Right renal cortex interstitium (tissue), 3 donors: ENCODE data around the gene CUBN. TPM values are rescaled to one million over a fixed set of nuclear protein-coding genes. Genes with fewer than 3 reads are reported as not detected.

Source experiments
- DNase-seq, 3 donors: peaks; one replicate each; pipeline ENCODE4 v3.0.0-alpha.2; 2013; ENCODE audit warnings: low read depth in 3 of 3, low spot score in 2 of 3
- polyA plus RNA-seq, 3 donors: library from polyadenylated mRNA; unstranded; fragments of 120-200 nt; gene quantifications; one replicate each; pipeline ENCODE4 v1.2.1, GENCODE V29; 2013; ENCODE audit not compliant: insufficient read length in 3 of 3

The CUBN gene
- polyA plus RNA-seq, 3 donors, result 182 to 256 (median 237) TPM

DNA sequence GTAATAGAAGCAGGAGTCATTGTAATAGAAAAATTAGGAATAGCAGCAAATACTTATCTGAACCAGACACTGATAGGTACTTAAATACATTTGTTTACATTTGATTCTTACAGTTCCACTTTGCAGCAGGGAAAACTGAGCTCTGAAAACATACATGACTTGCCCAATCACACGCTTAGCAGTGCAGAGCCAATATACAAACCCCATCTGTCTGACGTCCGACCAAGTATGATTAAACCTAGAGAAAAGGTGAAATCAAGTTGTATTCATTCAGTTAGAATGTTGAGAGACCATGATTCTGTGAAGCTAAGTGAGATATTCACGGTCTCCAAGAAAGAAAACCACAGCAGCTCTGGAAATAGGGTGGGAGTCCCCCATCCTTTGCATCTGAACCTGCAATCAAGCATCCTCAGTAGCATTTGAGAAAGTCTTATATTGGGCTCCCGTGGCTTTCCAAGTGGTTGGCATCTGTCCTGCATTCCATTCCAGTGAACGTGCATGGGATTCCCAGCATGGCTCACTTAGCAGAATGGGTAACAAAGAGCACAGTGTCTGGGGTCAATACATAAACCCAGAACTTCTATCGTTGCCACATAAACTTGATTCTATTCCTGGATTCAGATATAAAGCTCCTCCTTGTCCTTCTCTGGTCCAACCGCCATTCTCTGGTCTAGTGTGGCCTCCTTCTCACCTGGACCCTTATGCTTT lies 163.7 kb downstream of the CUBN start:
- DNase-seq, result no peak

DNA sequence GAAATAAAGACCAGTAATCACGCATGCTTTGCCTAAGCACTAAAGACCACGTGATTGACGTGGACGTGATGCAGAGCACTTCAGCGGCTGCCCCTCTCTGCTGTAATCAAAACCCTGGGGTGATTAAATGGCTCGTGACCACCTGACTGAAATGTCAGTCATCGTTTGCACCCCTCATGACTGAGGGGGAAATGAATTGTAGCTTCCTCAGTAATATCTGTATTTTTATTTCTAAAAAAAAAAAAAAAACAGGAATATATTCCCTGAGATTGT lies 164.3 kb downstream of the CUBN start:
- no peak for DNase-seq

DNA sequence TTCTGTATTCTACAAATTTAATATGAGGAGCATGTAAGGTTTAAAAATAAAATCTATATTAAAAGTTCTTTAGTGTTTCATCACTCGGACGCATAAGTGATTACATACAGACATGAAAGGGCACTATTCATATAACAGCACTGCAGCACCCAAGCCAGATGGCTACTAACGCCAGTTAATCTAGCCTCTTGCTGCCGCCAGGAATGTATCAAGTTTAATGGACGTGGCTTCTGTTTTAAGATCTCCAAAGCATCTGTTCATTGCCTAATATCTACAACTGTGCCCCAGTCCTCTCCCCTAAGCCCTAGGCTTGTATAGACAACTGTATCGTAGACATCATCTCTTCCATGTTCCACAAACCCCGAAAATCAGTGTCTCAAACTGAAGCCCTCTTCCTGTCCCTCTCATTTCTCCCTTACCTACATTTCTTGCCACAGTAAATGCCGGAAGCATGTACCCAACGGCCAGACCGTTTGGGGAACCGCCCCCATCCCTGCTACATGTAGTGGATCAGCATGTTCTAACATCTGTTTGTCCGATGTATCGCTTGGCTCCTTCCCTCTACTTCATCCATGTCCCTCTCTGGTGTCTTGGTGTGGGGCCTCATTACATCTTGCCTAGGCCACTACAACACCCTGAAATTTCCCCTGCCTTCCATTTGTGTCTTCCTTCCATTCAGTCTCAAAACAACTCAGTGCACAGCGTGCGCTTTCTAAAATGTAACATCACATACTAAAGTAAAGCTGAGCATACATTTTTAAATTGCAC lies 164.9 kb downstream of the CUBN start:
- no peak for DNase-seq

DNA sequence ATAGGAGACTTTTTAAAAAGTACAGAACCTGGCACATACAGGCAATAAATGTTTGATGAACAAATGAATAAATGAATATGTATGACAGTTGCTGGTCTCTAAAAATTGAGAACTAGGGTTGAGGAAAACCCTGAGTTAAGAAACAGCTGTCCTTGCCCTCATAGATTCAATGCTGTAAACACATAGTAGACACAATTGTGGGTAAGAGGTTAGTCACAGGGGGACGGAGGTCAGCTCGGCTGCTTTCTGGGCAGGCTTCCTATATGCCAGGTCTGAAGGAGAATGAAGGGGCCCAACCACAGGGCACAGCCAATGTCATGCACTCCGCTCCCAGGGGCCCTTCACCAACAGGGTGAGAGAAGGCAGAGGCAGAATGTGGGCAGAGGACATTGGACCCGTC lies 169.1 kb downstream of the CUBN start:
- DNase-seq, result no peak

DNA sequence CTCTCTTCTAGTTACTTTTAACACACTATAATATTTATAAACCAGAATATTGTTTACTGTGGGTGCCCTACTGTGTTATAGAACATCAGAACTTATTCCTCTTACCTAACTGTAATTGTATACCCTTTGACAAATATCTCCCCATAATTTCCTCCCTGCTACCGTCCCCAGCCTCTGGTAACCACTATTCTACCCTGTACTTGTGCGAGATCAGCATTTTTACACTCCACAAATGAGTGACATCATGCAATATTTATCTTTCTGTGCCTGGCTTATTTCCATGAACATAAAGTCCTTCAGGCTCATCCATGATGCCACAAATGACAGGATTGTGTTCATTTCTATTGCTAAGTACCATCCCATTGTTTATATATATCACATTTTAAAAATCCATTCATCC lies 172.6 kb downstream of the CUBN start:
- DNase-seq, result no peak

DNA sequence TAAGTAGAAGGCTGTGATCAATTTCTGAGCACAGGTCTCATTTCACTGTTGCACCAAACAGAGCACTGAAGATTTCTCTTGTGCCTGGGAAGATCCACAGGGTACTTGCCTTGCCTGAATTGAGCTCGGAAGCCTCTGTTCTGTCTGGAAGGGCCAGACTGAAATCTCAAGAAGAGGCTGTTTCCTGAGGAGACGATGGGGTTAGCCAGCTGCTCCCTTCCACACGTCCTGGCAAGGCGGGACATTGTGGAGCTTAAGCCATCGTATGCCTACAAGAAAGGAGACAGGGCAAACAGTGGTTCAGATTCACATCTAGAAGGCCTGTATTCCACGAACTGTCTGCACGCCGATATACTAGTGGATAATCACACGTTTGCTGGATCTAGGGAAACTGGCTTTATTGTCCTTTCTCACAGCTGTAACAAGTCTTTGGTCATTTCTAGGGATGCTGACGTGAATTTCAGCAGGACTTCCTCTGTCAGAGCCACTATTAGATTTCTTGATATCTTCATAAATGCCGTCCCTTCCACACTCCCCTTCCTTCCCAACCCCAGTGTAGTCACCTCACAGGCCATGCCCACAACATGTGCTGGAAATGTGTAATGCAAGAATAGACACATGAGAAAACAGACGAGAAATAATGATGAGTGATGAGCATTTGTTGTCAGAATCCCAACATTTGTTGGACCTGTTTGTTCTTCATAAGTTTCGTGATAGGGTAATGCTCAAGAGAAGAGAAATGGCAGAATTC lies 175.2 kb downstream of the CUBN start:
- DNase-seq, result no peak

DNA sequence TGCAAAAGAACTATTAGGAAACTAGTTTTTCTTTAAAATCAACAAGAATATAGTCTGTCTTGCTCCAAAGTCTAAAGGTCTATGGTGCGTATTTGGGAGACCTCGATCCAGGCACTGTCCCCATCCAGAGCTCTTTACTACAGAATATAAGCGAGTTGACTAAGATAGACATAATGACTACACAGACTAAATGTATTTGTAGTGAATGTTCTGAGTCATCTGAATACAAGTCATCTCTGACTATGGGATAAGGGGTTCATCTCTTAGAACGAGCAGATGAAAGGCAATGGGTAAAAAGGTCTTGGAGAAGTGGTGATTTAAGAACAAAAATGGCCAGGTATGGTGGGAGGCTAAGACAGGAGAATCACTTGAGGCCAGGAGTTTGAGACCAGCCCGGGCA lies 176.3 kb downstream of the CUBN start:
- DNase-seq, result no peak

DNA sequence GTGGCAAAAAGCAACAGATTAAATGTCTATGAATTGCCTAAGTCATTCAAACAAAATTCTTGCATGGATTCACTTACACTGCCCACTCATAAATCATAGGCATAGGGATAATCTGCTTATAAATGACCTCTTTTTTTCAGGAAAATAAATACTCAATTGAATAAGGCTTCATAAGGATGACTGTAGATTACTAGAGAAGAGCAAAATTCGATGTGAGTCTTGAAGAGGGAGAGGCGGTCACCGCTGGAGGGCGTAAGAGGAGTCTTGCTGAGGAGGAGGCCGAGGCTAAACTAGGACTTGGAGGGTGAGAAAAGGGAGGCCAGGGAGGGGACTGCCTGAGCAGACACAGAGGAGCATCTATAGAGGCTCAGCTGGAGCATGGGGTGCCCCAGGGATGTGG lies 177.0 kb downstream of the CUBN start:
- no peak for DNase-seq

DNA sequence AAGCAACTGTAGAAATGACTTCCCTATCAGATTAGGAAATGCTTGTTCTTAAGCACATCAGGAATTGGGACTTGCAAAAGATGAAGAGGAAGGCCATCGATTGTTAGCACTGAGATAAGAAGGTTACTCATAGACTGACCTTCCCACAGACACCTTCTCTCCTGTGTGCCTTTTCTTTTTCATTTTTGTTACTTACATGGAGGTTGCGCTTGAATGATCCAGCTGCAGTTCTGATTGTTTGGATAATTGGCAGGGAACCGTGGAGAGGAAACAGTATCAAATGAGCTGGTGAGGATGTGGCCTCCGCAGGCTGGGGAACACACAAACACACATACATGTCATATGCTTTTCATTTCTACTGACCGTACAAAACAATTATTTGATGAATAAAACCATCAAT lies 177.5 kb downstream of the CUBN start:
- no peak for DNase-seq

DNA sequence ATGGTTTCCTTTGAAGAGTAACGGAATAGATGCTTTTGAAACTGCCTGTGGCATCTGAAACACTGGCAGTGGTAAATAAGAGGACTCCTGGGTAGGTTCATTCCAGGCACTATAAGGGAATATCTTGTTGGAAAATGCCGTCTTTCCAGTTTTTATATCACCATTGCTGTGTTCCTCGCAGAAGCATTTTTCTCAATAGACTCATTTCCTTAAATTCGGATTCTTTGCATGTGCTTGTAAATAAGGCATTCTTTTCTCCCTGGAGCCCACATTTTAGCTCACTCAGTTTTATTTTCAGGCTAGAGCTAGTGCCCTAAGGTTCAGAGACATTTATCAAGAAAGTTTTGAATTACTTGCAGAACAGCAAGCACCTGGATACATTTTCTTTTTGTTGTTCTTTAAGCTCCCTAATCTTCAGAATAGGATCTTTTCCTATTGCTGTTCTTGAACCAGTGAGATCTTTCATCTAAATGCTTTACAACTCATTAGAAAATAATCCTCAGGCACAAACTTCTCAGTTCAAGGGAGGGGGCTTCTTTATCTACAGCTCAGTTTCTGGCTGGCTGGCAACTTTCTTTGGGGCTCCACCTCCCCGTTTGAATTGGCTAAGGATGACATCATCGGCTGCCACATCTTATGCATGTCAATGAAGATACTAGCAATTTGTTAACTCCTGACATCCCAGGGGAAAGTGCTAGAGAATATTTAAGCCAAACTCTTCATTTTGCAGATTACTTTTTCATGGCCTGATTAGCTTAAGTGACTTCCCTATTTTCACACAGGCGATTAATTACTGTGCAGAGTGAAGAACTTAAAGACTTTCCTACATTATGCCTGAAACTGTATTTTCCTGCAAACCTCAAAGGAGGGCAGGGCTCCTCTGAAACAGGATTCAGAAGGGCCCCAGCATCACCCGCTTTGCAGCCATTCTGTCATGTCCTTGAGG lies 178.7 kb downstream of the CUBN start:
- peak in 1 of 3 donors; percentile 31 for DNase-seq

DNA sequence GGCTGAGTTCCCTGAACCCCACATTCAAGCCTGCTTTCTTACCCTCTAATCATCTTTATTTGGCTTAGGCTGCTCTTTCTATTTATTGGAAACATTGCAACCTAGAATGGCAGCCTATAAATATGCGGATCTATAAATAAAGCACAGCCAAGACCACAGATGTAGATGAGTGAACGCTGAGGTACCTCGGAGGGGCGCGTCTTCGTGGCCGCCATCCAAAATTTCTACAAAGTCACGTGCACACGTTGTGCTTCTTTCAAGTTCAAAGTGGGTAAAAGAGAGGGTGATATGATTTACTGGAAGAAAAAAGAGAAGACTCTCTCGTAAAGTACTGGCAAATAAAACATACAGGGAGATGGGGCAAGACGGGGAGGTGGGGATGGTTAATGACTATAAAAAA lies 179.8 kb downstream of the CUBN start:
- no peak for DNase-seq

DNA sequence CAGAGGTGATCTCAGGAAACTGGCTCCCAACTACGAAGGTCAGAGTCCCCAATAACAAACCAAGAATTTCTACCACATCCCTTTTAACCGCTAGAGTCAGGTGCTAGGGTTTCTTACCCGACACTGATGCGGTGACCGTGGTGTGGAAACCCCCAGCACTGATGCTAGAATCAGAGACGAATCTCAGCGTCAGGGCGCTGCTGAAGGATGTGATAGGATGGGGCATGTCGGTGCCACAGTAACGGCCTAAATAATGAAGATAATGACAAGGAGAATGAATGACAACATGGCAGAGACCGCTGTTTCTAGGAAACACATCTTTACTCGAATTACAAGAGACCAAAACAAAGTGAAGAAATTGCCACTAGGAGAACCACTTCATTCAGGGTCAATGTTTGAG lies 181.2 kb downstream of the CUBN start:
- DNase-seq, result no peak

DNA sequence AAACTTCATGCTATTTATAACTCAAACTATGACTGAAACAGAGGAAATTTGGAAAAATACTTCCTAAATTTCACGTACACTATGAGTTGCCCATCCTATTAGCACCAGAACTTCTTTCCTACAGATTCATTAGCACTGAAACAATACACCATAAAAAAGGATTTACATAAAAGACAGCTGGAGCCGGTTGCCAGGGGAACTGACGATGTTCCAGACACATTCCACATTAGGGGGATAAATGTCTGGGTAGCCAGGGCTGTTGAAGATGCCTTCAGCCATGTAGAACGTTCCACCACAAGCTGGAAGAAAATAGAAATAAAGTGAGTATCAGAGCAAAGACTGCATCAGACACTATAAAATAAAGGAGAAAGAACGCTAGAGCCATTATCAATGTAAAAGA lies 182.5 kb downstream of the CUBN start:
- DNase-seq, result no peak

DNA sequence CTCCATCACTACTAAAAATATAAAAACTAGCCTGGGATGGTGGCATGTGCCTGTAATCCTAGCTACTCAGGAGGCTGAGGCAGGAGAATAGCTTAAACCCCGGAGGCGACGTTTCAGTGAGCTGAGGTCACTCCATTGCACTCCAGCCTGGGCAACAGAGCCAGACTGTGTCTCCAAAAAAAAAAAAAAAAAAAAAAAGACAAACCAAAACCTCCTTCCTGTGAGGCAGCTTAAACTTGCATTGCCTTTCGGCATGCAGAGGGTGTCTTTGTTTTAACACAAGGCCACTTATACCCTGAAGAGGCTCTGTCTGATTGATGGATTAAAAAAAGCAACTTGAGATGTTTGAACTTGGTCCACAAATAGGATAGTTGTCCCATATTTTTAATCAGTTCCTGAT lies 184.0 kb downstream of the CUBN start:
- DNase-seq, result no peak

DNA sequence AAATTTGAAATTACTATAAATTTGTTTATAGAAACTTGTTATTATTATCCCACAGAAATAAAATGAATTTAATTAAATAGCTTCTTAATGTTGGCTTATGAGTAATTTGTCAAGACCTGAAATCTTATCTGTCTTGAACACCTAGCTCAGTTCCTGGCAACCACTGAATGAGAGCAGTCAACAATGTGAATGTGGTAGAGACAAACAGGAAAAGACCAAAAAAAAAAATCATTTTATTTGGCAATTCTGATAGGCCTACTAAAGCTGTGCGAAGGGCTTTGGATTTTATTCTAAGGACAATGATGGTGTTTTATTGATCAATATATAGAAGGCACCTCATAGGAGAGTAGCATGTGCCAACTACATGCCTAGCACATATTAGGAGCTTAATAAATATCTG lies 184.6 kb downstream of the CUBN start:
- DNase-seq, result no peak

DNA sequence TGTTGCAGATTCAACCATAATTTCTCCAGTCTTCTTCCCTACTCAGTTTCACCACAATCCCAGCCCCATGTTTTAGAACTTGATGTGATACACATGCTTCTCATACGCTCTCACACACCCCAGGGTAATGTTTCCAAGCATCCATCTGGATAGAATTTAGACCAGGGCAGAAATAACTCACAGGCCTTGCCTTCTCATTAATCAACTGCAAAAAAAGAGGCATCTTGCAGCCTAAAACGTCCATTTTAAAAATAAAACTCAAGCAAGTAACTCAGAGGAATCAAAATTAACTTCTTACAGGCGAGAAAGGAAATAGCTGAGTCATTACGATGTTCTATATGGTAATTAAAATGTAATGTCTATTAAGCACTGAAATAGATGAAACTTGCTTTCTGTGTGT lies 185.2 kb downstream of the CUBN start:
- peak in 1 of 3 donors; percentile 40 for DNase-seq

DNA sequence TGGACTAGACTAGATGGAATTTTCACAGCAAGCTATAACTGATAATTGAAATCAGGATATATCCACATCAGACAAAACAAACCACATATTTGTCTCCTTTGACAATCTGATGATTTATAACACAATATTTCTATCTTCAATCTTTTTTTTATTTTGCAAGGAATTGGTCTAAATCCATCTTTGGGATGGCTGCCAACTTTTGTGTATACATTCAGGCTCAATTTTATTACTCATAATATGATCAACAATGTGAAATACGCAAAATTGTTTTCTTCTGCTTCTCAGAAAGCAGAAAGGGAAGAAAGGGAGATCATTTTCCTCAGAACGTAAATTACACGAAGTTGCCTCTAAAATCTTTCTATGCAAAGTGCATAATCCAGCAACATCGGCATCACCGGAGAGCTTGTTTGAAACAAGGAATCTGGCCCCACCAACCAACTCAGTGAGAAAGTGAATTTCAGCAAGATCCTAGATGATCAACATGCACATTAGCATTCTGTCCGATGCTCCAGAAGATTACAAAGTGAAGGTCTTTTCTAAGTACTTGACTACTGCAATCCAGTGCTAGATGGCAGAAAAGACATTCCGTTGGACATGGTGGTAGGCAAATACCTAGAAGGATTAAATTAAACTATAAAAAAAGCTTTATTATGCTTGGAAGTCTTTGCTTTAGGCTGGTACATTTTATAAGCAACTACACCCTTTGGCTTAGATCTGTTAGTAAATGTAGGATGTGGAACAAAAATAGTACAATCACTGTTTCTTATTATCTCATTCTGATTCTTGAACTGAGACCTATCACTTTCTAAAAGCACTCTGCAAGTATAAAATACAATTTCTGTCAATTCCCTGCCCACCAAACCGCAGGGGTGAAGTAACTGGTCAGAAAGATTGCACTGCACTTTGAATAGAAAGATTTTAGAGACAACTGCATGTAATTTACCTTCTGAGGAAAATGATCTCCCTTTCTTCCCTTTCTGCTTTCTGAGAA lies 186.0 kb downstream of the CUBN start:
- no peak for DNase-seq

DNA sequence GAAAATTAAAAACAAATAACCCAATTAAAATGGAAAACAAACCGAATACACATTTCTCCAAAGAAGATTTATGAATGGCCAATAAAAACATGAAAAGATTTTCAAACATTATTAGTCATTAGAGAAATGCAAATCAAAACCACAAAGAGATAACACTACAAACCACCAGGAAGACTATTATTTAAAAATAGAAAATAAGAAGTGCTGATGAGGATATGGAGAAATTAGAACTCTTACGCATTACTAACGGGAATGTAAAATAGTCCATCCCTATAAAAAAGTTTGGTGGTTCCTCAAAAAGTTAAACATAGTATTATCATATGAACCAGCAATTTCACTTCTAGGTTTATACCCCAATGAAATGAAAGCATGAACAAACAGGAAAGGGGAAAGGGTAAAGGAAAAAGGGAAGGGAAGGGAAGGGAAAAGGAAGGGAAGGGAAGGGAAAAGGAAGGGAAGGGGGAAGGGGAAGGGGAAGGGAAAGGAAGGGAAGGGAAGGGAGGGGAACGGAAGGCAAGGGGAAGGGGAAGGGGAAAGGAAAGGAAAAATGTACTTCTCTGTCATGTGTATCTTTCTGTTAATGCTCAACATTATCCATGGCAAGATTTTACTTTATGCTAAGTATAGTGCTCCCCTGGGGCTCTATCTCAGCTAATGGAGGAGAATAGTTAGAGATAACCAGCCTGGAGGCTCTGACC lies 187.1 kb downstream of the CUBN start:
- no peak for DNase-seq

DNA sequence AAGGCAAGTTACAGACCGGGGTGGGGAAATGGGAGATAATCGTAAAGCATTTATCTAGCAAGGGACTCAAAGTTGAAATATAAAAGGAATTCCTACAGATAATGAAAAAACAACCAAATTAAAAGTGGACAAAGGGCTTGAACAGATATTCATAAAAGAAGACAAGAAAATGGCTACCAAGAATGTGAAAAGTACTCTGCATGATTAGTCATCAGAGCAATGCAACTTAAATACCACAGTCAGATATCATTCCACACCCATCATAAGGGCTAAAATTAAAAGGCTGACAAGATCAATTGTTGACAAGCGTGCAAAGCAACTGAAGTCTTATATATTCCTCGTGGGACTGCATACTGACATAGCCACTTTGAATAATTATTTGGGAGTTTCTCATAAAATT lies 187.7 kb downstream of the CUBN start:
- no peak for DNase-seq
